ENCODE measurements around the gene ADGRA3.
A peak's percentile ranks its signal among the peaks of the same experiment; 100 is the strongest.

The ADGRA3 gene

DNA sequence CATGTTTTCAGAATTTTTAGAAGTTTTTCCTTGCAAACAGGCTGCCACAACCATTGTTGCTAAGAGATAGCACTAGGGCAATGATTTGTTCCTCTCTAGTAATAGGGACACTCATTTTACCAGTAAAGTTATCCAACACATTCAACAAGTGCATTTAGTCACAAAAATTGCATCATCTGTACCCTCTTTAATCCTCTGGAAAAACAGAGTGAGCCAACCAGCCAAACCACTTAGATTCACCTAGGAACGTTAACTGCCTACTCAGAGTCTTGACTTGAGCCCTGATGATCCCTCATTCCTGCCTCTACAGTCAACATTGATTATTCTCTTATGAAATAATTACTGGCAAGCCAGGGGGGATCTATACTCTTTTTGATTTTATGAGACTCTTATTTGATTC, 17.0 kb upstream of the ADGRA3 start:
- WGBS, 2 experiments (ENCODE audit: insufficient coverage in 2 of 2) = no CpG with 5 or more reads among the region's 1 CpG
- Histone ChIP-seq H3K27ac (ENCODE audit: low read depth, low read length, severe bottlenecking) (no peak overlapping the region), H3K9me3 (ENCODE audit: control insufficient read depth, low read length) (peaks cover 20% of the 10 kb centered on the region)

GRCh38 chr4:22532117-22532516, 16.3 kb upstream of the ADGRA3 start:
- Histone ChIP-seq H3K27ac (ENCODE audit: low read depth, low read length, severe bottlenecking) (no peak overlapping the region), H3K9me3 (ENCODE audit: control insufficient read depth, low read length) (peaks cover 20% of the 10 kb centered on the region), H3K4me3 (ENCODE audit: extremely low read depth, insufficient read depth, low read length, poor library complexity, severe bottlenecking) (no peak overlapping the region), H3K4me1 (ENCODE audit: control insufficient read depth, insufficient read depth, low read length, poor library complexity, severe bottlenecking) (no peaks in the 10 kb centered on the region), H3K36me3 (ENCODE audit: control insufficient read depth, insufficient read depth, low read length) (no peaks in the 10 kb centered on the region)
- 83 to 86% methylated on average over 1 of the region's 1 CpG for WGBS, 2 experiments (ENCODE audit: insufficient coverage in 2 of 2)

More for the DNA sequence above, 17.0 kb upstream of the ADGRA3 start:
- Histone ChIP-seq H3K4me1 (ENCODE audit: control insufficient read depth, insufficient read depth, low read length, poor library complexity, severe bottlenecking) (no peaks in the 10 kb centered on the region), H3K36me3 (ENCODE audit: control insufficient read depth, insufficient read depth, low read length) (no peaks in the 10 kb centered on the region), H3K4me3 (ENCODE audit: extremely low read depth, insufficient read depth, low read length, poor library complexity, severe bottlenecking) (no peak overlapping the region)

DNA sequence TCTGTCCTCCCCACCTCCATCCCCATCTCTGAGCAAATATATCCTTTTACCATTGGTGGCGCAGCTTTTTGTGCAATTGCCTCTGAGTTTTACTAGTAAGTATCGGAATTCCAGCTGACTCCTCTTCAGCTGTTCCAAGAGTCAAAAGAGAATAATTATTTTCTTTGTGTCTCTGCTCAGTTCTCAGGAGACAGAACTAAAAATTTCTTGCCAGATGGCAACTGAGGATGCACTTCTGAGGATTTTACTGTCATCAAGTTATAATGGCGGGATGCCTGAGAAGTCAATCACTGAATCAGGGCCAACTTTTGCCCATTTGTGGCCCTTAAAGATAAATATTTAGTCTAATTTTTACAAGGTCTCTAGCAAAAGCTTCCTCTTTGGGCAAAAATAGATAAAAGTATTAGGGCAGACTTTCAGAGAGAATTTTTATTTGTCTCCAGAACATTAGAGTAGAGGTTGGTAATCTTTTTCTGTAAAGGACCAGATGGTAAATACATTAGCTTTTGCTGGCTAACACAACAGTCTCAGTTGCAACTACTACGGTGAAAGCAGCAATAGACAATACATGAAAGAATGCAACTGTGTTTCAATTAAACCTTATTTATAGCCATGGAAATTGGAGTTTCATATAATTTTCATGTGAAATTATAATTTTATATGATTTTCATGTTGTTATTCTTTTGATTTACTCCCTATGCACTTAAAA, 15.6 kb upstream of the ADGRA3 start:
- WGBS, 2 experiments (ENCODE audit: insufficient coverage in 2 of 2) = 70% methylated on average over 2 of the region's 4 CpGs; no CpG with 5 or more reads in 1 of the 2 experiments
- H3K9me3 ChIP-seq (ENCODE audit: control insufficient read depth, low read length) = peaks cover 20% of the 10 kb centered on the region
- no peaks in the 10 kb centered on the region for H3K4me1 ChIP-seq (ENCODE audit: control insufficient read depth, insufficient read depth, low read length, poor library complexity, severe bottlenecking)
- H3K36me3 ChIP-seq (ENCODE audit: control insufficient read depth, insufficient read depth, low read length) = no peaks in the 10 kb centered on the region
- no peak overlapping the region for H3K4me3 ChIP-seq (ENCODE audit: extremely low read depth, insufficient read depth, low read length, poor library complexity, severe bottlenecking)
- no peak overlapping the region for H3K27ac ChIP-seq (ENCODE audit: low read depth, low read length, severe bottlenecking)

DNA sequence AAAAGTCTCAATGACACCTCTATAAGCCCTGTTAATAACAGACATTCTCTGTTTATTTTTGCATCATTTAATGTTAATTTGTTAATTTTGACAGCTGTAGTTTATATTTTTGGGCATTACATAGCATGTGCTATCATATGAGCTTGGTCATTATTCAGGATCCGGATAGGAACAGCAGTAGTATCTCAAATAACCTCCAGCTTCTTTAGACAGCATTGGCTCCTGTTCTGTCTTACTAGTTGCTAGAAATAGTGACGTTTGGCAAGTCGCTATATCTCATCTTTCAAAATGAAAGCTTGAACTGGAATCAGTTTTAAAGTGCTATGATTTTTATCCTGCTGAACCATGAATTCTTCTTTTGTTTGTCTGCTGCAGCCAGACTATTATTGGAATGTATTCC, 9.0 kb upstream of the ADGRA3 start:
- H3K9me3 ChIP-seq (ENCODE audit: control insufficient read depth, low read length) = no peaks in the 10 kb centered on the region
- H3K4me3 ChIP-seq (ENCODE audit: extremely low read depth, insufficient read depth, low read length, poor library complexity, severe bottlenecking) = no peak overlapping the region
- no peaks in the 10 kb centered on the region for H3K36me3 ChIP-seq (ENCODE audit: control insufficient read depth, insufficient read depth, low read length)
- 81 to 83% methylated on average over 1 to 3 of the region's 3 CpGs for WGBS, 2 experiments (ENCODE audit: insufficient coverage in 2 of 2)
- no peak overlapping the region for H3K27ac ChIP-seq (ENCODE audit: low read depth, low read length, severe bottlenecking)
- no peaks in the 10 kb centered on the region for H3K4me1 ChIP-seq (ENCODE audit: control insufficient read depth, insufficient read depth, low read length, poor library complexity, severe bottlenecking)

- H3K27ac ChIP-seq (ENCODE audit: low read depth, low read length, severe bottlenecking) = no peak overlapping the region
- WGBS, 2 experiments (ENCODE audit: insufficient coverage in 2 of 2) = 51 to 68% methylated on average over 5 to 6 of the region's 9 CpGs
- H3K9me3 ChIP-seq (ENCODE audit: control insufficient read depth, low read length) = no peaks in the 10 kb centered on the region
- H3K4me3 ChIP-seq (ENCODE audit: extremely low read depth, insufficient read depth, low read length, poor library complexity, severe bottlenecking) = no peak overlapping the region
- no peaks in the 10 kb centered on the region for H3K36me3 ChIP-seq (ENCODE audit: control insufficient read depth, insufficient read depth, low read length)
- no peaks in the 10 kb centered on the region for H3K4me1 ChIP-seq (ENCODE audit: control insufficient read depth, insufficient read depth, low read length, poor library complexity, severe bottlenecking)
These were observed 7.0 kb upstream of the ADGRA3 start for GRCh38 chr4:22522706-22523501.

DNA sequence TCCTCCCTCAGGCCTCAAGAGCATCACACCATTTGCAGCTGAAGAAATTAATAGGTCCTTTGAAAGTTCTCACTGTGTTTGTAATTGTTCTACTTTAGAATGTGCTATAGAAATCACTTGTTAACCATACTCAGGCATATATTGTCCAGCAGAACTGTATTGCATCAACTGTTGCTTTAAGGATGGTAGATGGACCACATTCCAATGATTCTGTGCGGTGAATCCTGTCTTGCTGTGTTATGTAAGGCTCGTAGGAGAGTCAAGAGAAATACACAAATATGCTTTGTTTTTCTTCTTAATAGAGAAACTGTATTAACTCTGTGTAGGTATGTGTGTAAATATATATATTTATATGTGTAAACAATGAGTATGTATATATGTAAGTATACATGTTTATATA, 6.3 kb upstream of the ADGRA3 start:
- Histone ChIP-seq H3K27ac (ENCODE audit: low read depth, low read length, severe bottlenecking) (no peak overlapping the region), H3K4me1 (ENCODE audit: control insufficient read depth, insufficient read depth, low read length, poor library complexity, severe bottlenecking) (no peaks in the 10 kb centered on the region), H3K36me3 (ENCODE audit: control insufficient read depth, insufficient read depth, low read length) (no peaks in the 10 kb centered on the region), H3K4me3 (ENCODE audit: extremely low read depth, insufficient read depth, low read length, poor library complexity, severe bottlenecking) (no peak overlapping the region), H3K9me3 (ENCODE audit: control insufficient read depth, low read length) (no peaks in the 10 kb centered on the region)
- 100% methylated on average over 1 of the region's 2 CpGs; no CpG with 5 or more reads in 1 of the 2 experiments for WGBS, 2 experiments (ENCODE audit: insufficient coverage in 2 of 2)

GRCh38 chr4:22521240-22521639, 5.4 kb upstream of the ADGRA3 start:
- no peak overlapping the region for H3K4me3 ChIP-seq (ENCODE audit: extremely low read depth, insufficient read depth, low read length, poor library complexity, severe bottlenecking)
- H3K27ac ChIP-seq (ENCODE audit: low read depth, low read length, severe bottlenecking) = no peak overlapping the region
- no peaks in the 10 kb centered on the region for H3K9me3 ChIP-seq (ENCODE audit: control insufficient read depth, low read length)
- no peaks in the 10 kb centered on the region for H3K4me1 ChIP-seq (ENCODE audit: control insufficient read depth, insufficient read depth, low read length, poor library complexity, severe bottlenecking)
- H3K36me3 ChIP-seq (ENCODE audit: control insufficient read depth, insufficient read depth, low read length) = no peaks in the 10 kb centered on the region

GRCh38 chr4:22515145-22515887, 550 bp downstream of the ADGRA3 start:
- H3K4me1 ChIP-seq (ENCODE audit: control insufficient read depth, insufficient read depth, low read length, poor library complexity, severe bottlenecking) = peaks cover 6% of the 10 kb centered on the region
- peak overlapping the region; percentile 56 for H3K4me3 ChIP-seq (ENCODE audit: extremely low read depth, insufficient read depth, low read length, poor library complexity, severe bottlenecking)
- H3K27ac ChIP-seq (ENCODE audit: low read depth, low read length, severe bottlenecking) = peak overlapping the region; percentile 87
- WGBS, 2 experiments (ENCODE audit: insufficient coverage in 2 of 2) = 0% methylated on average over 67 to 69 of the region's 80 CpGs
- H3K36me3 ChIP-seq (ENCODE audit: control insufficient read depth, insufficient read depth, low read length) = no peaks in the 10 kb centered on the region
- H3K9me3 ChIP-seq (ENCODE audit: control insufficient read depth, low read length) = no peaks in the 10 kb centered on the region

- H3K4me1 ChIP-seq (ENCODE audit: control insufficient read depth, insufficient read depth, low read length, poor library complexity, severe bottlenecking) = peaks cover 6% of the 10 kb centered on the region
- 0% methylated on average over 7 of the region's 8 CpGs for WGBS, 2 experiments (ENCODE audit: insufficient coverage in 2 of 2)
- H3K36me3 ChIP-seq (ENCODE audit: control insufficient read depth, insufficient read depth, low read length) = no peaks in the 10 kb centered on the region
- no peaks in the 10 kb centered on the region for H3K9me3 ChIP-seq (ENCODE audit: control insufficient read depth, low read length)
- peak overlapping the region; percentile 56 for H3K4me3 ChIP-seq (ENCODE audit: extremely low read depth, insufficient read depth, low read length, poor library complexity, severe bottlenecking)
- peak overlapping the region; percentile 87 for H3K27ac ChIP-seq (ENCODE audit: low read depth, low read length, severe bottlenecking)
These were observed 1.4 kb downstream of the ADGRA3 start for GRCh38 chr4:22514481-22514880.

DNA sequence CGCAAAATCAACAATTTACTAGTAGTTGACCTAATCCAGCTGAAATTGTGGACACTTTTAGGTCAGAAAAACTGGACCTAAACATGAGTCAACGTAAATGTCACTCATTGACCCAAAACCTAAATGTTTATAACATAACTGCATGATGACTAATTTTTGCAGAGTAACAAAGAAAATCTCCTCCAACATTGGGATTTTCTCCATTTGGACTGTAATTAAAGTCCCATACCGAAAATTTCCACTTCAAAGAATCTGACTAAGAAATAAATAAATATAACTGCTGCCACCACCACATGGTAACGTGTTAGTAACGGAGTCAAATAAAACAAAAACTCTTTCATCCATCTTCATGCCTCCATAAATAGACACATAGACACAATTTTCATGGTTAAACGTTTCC, 1.9 kb downstream of the ADGRA3 start:
- H3K4me3 ChIP-seq (ENCODE audit: extremely low read depth, insufficient read depth, low read length, poor library complexity, severe bottlenecking) = peak overlapping the region; percentile 56
- H3K36me3 ChIP-seq (ENCODE audit: control insufficient read depth, insufficient read depth, low read length) = no peaks in the 10 kb centered on the region
- WGBS, 2 experiments (ENCODE audit: insufficient coverage in 2 of 2) = no CpG with 5 or more reads among the region's 6 CpGs
- H3K27ac ChIP-seq (ENCODE audit: low read depth, low read length, severe bottlenecking) = peak overlapping the region; percentile 87
- H3K9me3 ChIP-seq (ENCODE audit: control insufficient read depth, low read length) = no peaks in the 10 kb centered on the region
- H3K4me1 ChIP-seq (ENCODE audit: control insufficient read depth, insufficient read depth, low read length, poor library complexity, severe bottlenecking) = peaks cover 6% of the 10 kb centered on the region
